ENCODE measurements around the gene ZIC1.

DNA sequence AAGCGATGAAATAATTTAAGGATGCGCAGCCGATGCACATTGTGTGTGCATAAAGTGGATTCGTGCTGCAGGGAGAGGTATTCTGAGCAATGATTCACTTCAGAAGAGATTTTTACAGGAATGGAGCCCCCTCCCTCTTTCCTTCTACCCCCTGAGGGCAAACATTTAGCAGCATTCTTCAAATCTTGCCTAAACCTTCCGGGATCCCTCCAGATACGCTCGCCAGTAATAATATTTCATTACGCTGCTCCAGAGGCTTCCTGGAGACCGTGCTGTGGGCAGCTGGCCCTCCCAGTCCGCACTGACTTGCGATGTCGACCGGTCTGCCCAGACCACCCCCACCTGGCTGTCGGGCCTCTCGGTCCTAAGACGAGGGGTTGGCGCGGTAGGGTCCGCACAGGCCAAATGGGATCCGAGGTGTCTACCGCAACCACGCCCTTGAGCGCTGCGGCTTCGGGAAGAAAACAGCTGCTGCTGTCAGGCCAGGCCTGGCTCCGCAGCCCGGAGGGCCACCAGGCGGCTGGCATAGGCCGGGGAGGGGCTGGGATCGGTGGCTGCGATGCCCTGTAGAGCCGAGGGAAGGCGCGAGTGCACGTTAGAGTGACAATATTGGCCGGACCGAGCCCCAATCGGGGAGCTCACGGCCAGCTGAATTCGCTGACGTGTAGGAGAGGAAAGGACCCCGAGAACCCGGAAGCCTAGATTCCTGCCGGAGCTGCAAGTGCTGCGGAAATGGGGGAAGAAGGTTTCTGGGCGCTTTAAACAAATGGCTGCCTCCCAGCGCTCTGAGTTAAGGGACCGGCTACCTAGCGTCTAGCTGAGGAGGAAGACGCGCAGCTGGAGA, 17.2 kb upstream of the ZIC1 start:
- TF ChIP-seq, protein P1, sequence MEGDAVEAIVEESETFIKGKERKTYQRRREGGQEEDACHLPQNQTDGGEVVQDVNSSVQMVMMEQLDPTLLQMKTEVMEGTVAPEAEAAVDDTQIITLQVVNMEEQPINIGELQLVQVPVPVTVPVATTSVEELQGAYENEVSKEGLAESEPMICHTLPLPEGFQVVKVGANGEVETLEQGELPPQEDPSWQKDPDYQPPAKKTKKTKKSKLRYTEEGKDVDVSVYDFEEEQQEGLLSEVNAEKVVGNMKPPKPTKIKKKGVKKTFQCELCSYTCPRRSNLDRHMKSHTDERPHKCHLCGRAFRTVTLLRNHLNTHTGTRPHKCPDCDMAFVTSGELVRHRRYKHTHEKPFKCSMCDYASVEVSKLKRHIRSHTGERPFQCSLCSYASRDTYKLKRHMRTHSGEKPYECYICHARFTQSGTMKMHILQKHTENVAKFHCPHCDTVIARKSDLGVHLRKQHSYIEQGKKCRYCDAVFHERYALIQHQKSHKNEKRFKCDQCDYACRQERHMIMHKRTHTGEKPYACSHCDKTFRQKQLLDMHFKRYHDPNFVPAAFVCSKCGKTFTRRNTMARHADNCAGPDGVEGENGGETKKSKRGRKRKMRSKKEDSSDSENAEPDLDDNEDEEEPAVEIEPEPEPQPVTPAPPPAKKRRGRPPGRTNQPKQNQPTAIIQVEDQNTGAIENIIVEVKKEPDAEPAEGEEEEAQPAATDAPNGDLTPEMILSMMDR (tag by site-specific recombination; IDR thresholded peaks at IDR 0.05) = no peak
- TF ChIP-seq OSR2 (tag by site-specific recombination; IDR thresholded peaks at IDR 0.05) (no peak), ZNF341 (tag by site-specific recombination; IDR thresholded peaks at IDR 0.05; ENCODE audit: low read depth) (no peak), GLIS2 (tag by site-specific recombination; IDR thresholded peaks at IDR 0.05) (no peak), ZNF394 (tag by site-specific recombination; IDR thresholded peaks at IDR 0.05; ENCODE audit: borderline replicate concordance) (no peak), YY1 (tag by site-specific recombination; IDR thresholded peaks at IDR 0.05) (no peak)
- TF ChIP-seq, protein P2, sequence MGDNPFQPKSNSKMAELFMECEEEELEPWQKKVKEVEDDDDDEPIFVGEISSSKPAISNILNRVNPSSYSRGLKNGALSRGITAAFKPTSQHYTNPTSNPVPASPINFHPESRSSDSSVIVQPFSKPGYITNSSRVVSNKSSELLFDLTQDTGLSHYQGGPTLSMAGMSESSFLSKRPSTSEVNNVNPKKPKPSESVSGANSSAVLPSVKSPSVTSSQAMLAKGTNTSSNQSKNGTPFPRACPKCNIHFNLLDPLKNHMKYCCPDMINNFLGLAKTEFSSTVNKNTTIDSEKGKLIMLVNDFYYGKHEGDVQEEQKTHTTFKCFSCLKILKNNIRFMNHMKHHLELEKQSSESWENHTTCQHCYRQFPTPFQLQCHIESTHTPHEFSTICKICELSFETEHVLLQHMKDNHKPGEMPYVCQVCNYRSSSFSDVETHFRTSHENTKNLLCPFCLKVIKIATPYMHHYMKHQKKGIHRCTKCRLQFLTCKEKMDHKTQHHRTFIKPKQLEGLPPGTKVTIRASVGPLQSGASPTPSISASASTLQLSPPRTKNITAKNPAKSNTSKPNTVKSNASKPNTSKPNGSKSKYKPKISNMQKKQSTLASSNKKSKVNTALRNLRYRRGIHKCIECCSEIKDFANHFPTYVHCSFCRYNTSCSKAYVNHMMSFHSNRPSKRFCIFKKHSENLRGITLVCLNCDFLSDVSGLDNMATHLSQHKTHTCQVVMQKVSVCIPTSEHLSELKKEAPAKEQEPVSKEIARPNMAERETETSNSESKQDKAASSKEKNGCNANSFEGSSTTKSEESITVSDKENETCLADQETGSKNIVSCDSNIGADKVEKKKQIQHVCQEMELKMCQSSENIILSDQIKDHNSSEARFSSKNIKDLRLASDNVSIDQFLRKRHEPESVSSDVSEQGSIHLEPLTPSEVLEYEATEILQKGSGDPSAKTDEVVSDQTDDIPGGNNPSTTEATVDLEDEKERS (tag by site-specific recombination; IDR thresholded peaks at IDR 0.05) = no peak
- TF ChIP-seq, protein P3, sequence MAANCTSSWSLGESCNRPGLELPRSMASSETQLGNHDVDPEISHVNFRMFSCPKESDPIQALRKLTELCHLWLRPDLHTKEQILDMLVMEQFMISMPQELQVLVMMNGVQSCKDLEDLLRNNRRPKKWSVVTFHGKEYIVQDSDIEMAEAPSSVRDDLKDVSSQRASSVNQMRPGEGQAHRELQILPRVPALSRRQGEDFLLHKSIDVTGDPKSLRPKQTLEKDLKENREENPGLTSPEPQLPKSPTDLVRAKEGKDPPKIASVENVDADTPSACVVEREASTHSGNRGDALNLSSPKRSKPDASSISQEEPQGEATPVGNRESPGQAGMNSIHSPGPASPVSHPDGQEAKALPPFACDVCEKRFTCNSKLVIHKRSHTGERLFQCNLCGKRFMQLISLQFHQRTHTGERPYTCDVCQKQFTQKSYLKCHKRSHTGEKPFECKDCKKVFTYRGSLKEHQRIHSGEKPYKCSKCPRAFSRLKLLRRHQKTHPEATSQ (tag by site-specific recombination; IDR thresholded peaks at IDR 0.05) = no peak

All from HEK293 (cell line).